ENCODE data around the gene CNN3.
"Not testable (repeated sequence)": the region's sequence is repeated elsewhere in the genome, so short reads cannot be mapped to it uniquely, and the experiment has no call there.

CNN3 gene

DNA sequence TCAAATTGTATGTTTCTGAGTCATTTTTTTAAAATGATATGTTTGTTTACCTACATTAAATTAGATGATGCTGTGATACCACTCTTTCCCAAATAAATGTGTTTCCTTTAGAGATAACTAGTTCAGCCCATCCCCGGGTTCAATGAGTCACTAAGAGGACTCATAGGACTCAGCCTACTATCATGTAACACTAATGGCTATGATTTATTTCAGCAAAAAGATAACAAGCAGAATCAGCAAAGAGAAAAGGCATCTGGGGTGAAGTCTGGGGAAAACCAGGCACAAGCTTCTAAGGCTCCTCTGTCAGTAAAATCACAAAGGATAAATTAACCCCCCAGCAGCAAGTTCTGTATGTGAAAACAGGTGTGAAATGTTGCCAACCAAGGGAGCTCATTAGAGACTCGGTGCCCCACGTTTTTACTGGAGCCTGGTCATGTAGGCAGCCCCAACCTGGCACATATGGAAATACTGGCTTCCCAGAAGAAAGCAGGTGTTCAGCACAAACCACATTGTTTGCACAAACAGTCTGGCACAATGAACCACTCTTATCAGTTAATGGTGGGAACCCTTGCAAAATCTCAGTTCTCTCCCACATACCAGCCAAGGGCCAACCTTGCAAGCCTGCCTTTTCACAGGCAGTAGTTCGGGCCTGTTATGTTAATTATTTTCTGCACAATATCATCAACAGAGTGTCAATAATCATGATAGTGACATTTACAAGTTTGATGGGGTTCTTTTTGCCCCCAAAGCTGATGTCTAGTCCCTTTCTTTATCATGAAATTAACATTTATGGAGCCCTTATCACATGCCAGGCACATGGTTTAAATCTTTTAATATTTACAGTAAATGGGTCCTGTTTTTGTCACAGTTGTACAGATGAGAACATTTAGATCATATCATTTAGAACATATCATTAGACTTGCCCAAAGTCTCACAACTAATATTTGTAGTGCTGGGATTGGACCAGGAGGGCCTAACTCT lies 23.1 kb upstream of the CNN3 start:
- DNase-seq = no peak

DNA sequence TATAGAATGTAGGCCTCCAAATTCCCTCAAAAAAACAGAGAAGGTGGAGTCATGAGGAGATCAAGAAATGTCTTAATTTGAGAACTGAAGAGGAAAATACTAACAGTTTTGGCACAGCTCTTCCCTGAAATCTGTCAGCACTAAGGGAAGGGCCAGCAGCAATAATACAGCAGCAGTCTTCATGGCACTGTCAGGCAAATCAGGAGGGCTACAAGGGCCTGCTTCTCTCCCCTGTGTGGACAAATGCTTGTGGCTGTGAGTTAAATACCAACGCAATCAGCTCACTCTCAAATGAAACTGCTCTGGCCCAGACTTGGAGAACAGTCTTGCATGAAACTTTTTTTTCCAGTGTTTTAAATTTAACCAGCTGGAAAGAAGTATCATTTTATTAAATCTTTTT lies 20.5 kb upstream of the CNN3 start:
- DNase-seq = no peak

DNA sequence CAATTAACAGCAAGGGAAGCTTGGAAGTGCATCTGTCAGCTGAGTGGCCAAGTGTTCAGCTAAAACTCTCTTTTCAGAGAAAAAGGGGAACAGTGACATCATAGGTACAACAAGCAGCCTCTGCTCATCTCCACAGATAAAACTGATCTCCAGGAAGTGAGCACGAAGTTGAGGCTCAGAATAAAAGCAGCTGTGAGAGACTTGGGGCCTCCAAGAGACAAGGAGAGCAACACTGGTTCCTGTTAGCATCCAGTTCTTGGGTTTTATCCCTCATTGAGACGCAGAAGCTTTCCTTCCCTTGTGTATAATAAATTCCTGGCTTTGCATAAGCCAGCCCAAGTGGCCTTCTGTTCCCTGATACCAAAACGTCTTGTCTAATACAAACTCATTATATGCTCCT lies 20.0 kb upstream of the CNN3 start:
- DNase-seq = peak; percentile 22

DNA sequence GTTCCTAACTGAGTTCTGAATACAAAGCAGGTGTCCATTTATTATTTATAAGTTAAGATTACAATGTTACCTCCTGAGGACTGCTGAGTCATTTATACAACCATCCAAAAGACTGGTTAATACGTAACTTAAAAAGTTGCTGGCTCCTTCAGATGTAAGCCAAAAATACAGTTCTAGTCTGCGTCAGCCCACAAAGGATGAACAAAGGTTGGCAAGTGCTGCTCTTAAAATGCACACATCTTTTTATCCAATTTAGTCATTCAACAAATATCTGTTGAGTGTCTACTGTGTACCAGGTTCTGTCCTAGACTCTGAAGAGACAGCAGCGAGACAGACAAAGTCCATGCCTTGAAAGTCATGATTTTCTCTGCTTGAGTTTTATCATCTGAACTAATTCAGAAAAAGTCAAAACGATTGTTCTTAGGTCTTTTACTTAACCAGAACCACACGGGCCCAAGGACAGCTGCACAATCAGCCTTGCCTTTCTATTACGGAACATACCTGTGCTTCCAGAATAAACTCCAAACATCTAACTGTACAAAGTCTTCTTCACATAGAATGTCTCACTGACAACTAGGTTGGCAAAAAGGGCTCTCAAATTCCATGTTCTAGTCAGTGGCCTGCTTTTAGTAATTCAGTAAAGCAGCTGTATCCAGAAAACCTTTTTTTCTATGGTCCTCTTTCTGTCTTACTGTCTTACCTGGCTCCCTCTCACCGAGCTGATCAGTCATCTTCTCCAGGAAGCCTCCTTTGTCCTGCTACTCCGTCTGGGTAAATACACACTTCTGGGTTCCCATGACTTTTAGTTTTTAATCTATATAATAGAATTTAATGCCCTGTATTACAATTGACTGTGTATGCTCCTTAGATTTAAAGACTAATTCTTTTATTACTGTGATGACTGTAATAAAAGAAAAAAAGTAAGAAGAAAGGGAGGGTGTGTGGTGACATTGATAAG lies 15.5 kb upstream of the CNN3 start:
- DNase-seq = no peak

DNA sequence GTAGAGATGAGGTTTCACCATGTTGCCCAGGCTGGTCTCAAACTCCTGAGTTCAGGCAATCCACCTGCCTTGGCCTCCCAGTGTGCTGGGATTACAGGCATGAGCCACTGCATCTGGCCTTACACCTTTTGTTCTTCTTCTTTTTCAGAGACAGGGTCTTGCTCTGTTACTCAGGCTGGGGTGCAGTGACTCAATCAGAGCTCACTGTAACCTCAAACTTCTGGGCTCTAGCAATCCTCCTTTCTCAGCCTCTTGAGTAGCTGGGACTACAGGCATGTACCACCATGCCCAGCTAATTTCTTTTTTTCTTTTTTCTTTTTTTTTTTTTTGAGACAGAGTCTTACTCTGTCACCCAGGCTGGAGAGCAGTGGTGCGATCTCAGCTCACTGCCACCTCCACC lies 14.6 kb upstream of the CNN3 start:
- not testable (repeated sequence) for DNase-seq

DNA sequence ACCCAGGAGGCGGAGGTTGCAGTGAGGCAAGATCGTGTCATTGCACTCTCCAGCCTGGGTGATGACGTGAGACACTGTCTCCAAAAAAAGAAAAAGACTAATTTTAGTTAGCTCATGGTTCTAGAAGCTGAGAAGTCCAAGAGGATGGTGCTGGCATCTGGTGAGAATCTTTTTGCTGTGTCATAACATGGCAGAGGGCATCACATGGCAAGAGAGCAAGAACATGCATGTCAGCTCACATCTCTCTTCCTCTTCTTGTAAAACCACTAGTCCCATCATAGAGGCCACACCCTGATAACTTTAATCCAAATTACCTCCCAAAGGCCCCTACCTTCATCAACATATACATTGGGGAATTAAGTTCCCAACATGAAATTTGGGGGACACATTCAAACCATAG lies 13.8 kb upstream of the CNN3 start:
- DNase-seq = no peak

DNA sequence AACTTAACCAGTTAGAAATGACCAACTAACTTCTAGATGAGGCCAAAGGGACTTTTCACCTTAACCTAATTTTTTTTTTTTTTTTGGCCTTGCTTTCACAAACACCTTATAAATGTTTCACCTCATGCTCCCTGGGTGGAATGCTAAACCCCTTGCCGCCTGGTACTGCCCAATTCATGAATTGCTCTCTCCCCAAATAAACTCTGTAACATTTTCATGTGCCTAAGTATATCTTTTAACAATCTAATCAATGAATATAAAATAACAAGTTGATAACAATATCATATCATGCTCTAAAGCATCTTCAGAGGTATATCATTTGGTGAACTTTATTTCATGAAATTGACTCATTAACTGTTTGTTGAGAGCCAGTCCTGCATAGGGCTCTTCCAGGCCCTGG lies 10.9 kb upstream of the CNN3 start:
- no peak for DNase-seq

DNA sequence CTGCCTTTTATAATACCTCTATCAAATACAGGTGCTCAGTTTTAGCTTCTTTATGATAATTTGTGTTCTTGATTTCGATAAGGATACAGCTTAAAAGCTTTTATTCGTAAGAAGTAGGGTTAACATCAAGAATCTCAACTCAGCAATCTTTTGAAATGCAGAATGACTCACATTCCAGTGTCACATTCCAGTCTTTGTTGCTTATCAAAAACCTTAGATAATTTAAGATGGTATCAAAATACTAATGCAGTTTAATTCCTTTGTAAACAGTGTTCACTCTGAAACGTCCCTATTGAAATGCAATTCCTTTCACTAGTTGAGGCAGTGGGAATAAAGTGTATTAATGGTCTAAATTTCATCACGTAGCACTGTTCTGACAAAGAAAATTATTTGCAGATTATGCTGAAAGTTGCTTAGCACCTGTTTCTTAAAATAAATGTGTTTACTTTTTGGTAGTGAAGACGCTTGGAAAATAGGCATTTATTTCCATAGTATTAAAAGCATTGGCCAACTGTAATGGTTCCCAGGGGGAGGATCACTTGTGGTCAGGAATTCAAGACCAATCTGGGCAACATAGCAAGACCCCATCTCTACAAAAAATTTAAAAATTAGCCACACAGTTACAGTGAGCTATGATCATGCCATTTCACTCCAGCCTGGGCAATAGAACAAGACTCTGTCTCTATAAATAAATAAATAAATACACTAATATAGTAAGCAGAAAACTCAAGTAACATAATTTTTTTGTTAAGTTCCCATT lies 10.1 kb upstream of the CNN3 start:
- no peak for DNase-seq

DNA sequence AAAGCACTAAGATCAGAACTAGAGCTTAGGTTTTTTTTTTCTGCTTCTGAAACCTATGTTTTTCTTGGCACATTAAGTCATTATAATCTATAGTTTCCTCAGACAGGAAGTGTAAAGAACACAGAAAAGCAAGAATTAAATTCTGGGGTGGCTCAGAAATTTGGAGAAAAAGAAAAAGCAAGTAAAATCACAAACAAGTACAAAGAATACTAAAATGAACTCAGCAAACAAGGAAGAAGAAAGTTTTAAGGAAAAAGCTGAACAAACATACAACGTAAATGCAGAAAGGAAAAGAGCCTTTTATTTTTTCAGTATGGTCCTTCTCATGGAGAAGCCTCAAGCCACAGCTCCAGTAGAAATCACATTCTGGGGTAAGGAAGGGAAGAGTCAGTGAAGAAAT lies 8.6 kb upstream of the CNN3 start:
- no peak for DNase-seq

DNA sequence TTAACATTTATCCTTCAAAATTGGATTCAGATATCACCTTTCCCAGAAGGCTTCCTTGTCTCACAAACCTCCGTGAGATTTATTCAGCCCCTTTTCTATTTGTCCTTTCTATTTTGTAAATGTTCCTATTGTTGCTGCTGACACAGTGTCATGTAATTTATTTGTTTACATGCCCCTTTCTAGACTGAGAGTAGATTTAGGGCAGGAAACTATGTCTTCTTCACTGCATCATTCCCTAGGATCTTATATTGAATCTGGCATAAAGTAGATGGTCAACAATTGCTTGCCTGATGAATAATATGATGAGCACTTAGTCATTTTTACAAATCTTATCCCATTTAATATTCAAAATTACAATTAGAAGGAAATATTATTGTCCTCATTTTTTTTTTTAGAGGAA lies 8.1 kb upstream of the CNN3 start:
- no peak for DNase-seq

DNA sequence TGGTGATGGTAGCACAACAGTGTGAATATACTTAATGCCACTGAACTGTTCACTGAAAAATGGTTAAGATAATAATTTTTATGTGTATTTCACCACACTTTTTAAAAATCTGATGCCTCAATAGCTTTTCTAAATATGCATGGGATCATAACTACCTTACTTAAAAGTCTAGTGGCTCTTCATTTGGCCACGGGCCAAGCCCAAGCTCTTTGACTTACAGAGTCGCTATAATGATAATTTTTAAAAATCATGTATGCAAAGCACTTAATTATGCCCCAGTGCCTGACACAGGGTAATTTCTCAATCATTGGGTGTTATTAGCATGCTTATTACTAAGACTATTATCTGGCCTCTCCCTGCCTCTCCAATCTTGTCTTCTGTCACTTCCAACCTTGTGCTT lies 7.6 kb upstream of the CNN3 start:
- DNase-seq = no peak

DNA sequence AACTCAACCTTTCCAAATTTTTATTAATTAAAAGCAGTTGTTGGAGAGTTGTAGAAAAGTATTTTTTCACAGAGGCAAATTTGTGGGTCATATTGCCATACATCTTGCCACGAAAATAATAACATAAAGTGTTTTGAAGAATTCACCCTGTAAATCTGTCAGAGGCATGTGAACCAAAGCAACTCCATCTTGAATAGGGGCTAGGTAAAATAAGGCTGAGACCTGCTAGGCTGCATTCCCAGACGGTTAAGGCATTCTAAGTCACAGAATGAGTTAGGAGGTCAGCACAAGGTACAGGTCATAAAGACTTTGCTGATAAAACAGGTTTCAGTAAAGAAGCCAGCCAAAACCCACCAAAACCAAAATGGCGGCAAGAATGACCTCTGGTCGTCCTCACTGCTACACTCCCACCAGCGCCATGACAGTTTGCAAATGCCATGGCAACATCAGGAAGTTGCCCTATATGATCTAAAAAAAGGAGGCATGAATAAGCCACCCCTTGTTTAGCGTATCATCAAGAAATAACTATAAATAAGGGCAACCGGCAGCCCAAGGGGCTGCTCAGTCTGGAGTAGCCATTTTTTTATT lies 4.4 kb upstream of the CNN3 start:
- DNase-seq = no peak

DNA sequence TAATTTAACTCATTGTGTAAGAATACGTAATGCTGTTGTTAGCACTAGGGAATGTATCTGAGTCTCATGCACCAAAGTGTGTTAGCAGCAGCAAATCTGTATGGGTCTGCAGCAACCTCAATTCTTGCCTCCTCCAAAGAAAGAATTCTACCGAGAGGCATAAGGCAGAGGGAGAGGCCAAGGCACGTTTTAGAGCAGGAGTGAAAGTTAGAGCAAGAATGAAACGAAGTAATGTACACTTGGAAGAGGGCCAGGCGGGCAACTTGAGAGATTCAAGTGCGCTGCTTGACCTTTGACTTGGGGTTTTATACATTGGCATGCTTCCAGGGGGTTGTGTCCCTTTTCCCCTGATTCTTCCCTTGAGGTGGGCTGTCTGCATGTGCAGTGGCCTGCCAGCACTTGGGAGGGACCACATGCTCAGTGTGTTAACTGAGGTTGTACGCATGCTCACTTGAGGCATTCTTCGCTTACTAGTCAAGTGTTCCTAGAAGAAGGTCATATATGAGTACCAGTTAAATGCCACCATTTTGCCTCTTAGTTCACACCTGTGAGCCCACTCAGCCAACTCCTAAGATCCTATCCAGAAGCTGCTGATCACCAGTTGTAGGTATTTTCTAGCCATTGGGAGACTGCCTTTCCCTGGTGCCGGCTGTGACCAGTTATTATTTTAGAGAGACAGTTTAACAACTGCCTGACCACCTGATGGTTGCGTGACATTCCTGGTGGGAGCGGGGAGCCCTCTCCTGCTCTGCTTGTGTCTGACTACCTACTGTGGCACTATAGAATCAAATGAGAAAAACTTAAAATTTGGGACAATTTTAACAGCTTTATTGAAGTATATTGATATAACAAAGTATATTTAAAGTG lies 2.7 kb upstream of the CNN3 start:
- DNase-seq = no peak

DNA sequence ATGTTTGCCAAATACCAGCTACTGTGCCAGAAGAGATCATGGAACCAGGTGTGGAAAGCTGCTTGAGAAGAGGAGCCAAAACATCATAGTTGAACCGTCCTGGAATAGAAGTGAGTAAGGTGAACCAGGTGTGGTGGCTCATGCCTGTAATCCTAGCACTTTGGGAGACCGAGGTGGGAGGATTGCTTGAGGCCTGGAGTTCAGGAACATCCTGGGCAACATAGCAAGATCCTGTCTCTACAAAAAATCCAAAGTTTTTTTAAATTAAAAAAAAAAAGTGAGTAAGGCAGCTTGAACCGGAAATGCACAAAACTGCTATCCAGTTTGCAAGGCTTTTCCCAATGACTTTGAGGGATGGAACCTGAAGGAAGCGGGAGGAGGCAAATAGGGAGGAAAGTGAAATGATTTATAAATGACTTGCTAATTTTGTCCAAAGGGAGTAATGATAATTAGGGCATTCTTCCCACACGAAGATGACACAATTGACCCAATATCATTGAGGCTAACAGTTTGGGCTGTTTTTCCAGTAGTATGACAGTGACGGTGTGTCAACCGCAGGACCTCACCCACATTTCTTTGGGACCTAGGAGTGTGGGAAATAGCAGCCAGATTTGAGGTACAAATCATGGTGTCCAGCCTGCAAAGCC lies 1.5 kb upstream of the CNN3 start:
- no peak for DNase-seq

DNA sequence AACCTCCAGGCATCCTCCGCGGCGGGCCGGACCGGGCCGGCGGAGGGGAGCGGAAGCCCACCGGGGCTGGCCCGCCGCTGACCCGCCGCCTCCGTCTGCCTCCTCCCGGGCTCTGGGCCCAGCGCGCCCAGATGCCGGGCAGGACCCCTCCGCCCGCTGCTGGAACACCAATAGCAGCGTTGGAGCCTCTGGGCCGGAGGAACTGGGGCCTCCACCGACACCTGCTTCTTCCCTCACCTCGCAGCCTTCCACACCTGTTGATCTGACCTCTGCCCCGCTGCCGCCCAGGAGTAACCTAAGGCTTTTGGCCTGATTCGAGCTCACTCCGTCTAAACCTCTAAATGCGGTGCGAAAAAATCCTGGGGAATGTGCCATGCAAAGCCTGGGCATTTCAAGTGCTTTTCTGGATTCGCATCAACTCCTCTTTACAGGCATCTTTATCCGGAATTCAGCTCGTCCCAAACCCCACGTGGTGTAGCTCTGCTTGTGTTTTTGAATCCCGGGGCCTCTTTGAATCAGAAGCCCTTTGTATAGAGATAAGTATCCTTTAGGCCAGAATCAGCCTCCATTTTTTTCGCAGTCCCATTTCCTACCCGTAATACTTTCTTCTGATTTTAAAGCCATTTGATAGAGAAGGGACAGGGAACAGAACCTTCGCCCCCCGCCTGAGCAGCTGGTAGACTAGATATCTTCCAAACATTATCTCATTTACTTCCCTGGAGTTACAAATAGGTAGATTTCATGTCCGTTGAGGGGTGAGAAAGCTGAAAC lies 680 bp upstream of the CNN3 start:
- DNase-seq = no peak

DNA sequence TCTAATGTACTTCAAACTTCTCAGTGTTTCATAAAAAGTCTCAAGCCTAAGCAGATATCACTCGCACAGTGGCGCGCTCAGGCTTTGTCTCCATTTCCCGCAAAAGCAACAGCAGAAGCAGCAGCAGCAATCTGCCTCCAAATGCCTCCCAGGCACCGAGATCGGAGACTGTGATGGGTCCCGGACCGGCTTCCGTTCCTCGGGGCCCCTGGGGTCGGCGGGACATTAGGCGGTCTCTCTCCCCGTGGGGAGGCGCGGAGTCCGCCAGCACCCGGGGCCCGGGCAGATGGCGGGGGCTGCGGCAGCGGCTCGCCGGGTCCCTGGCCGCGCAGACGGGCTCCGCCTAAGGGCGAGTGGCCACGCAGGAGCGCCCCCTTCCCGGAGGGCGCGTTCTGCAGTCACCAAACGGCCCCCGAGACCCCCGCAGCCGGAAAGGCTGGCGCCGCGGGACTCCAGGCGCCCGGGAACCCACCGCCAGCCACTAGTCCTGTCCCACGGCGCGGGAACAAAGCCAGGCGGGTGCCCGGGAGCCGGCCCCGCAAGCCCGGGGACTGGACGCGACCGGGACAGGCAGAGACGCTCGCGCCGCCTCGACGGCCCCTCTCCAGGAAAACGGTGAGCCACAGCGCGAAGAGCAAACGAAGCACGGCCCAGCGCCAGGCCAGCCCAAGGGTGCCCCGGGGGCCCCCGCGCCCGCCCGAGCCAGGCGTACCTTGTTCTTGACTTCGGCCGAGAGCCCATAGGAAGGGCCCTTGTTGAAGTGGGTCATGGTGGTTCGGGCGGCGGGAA lies 590 bp downstream of the CNN3 start:
- no peak for DNase-seq

DNA sequence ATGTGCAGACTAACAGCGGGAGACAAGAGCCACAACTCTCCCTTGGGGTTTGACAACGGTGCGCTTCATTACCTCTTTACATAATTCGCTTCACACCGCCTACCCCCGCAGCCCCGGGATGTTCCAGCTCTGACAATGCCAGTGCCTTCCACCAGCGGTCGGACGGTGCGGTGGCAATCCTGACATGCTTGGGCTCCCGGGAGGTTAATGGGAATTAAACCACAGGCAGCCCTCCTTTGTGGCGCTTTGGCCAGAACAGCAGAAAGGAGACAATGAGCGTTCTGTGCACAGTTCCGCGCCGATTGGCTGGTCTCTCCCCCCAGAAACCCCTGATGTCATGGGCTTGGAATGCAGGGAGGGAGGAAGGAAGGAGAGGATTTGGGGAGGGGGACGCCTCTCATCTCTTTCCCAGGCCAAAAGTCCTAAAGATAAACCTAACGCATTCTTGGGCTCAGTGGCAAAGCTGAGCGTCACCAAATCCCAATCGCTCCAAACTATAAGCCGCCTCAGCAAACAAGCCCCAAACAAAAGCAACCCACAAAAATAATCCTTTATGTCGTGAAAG lies 1.3 kb downstream of the CNN3 start:
- no peak for DNase-seq

DNA sequence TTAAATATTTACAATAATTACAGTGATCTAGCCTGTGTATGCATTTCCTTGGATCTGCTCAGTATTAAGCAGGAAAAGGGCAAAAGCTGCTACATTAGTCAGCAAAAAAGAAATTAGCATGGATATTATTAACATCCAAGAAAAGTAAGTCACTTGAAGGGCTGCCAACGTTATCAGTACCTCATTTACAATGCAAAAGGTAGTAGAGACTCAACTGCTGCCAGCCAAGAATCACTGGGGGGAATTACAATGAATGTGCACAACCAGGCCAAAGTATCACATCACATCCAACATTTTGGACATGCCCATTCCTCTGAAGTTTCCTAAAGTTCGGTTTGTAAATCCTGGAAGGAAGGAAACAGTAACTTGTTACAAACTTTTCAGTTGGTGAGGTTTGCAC lies 1.9 kb downstream of the CNN3 start:
- DNase-seq = no peak

DNA sequence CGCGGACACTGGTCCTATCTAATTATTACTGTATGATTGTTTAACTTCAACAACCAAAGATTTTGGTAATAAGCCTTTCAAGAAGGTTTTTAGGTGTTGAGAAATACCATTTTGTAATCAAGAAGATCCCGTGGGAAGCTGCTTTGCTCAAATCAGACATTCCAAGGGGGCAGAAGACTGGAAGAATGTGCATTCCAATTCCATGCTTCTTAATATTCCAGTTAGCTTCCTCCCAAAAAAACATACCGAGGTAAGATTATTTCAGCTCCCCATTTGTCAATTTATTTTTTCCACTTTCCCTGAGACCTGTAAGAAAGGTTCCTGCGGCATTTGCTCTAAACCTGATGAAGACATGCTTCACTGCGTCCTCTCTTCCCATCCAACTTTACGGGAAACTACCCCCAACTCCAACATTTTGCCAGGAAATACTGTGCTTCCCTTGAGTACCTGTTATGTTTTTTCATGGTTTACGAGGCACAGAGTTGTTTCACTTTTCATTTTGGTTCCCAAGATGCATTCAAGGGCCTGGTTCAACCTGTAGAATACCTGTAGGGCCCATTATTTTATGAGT lies 4.1 kb downstream of the CNN3 start:
- DNase-seq = no peak
